Inflammatory macrophage (primary cell): ENCODE measurements around the gene SPIRE1.

ENCODE experiments used
- DNase-seq, 2 donors: peaks; one replicate each; pipeline ENCODE4 v3.0.0-alpha.2; 2020 to 2022
- total RNA-seq, 18 experiments: gene quantifications; one replicate each; lab custom pipeline; 2026; ENCODE audit warnings: mixed read lengths in 6 of 18, inconsistent platforms in 2 of 18; lab: John Stamatoyannopoulos, UW

The SPIRE1 gene
- 24.9 to 136 (median 91.8) reads per million in 18 experiments for total RNA-seq

DNA sequence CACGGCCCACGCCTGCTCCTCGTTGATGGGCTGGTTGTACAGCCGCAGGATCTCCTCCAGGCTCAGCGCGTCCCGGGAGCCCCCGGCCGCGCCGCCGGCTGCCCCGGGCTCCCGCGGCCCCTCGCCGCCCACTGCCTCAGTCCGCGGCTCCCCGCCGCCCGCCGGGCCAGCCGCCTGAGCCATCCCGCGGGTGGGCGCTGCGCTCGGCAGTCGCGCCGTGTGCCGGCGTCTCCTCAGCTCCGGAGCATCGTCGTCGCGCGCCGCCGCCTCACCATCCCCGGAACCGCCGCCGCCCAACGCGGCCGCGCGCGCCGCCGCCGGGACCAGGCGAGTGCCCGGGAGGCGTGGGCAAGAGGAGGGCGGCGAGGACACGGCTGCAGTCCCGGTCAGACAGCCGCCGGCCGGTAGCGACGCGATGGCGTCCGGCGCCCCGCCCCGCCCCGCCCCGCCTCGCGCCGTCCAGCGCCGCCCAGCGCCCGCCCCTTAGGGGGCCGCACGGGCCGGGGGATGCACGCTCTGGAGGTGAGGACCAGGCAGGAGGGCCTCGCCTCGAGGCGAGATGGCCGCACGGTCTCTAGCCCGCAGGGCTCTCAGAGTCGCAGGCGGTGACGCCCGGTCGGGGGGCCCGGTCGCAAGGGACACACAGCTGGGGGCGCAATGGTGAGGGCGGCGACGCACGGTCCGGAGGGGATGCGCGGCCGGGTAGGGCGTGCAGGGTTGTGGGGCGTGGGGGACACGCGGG, at the start of gene SPIRE1:
Gene SPIRE1, minus strand, starts transcription at position 424 of the 742 bp plus-strand sequence. Its CDS starts 241 bp downstream, at position 183.
- peak; percentile 61 to 79 for DNase-seq

GRCh38 chr18:12703664-12704063, 45.8 kb upstream of the SPIRE1 start:
- peak in 1 of 2 donors; percentile 11 for DNase-seq

GRCh38 chr18:12703096-12703567, 45.2 kb upstream of the SPIRE1 start:
- DNase-seq: no peak

DNA sequence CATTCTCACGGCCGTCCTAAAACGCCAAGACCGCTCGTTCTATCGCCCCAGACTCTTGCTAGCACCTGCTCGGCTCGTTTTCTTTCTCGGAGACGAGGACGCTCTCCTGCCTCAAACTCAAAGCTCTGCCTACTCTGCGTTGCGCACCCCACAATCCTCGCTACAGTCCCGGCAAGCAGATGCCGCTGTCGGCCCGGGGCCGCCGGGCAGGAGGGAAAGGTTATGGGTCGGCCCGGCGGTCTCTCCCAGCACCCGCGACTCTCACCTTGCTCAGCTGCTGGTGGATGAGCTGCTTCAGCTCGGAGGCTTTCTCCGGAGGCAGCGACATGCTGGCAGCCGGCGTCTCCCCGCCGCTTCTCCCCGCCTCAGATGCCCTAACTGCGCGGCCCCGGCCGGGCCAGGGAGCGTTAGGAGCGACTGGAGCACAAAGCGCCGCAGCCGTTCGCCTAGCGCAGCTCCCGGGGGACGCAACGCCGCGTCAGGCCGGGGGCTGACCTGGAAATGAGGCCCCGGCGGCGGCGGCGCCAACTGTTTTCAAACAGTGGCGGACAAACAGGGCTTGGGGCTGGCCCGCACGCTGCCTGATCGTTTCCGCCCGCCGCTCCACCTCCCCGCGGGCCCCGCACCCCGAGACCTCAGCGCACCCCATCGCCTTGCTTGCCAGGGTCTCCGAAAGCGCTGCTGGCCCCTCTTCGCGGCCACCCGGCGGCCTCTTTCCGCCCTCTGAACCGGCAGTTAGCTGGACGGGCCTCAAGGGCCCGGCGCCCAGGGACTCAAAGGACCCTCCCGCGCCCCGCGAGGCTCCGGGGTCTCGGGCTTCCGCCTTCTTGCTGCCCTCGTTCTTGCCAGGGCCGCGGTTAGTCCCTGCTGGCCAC, 44.6 kb upstream of the SPIRE1 start, which contains the start of the genes CEP76 and PSMG2:
Gene CEP76, minus strand, starts transcription at position 503 of the 875 bp plus-strand sequence. Its CDS starts 175 bp downstream, at position 328.
Gene PSMG2, plus strand, starts transcription at position 822 of the 875 bp plus-strand sequence. CDS start 66 bp downstream, outside the sequence.
- peak; percentile 90 to 95 for DNase-seq

DNA sequence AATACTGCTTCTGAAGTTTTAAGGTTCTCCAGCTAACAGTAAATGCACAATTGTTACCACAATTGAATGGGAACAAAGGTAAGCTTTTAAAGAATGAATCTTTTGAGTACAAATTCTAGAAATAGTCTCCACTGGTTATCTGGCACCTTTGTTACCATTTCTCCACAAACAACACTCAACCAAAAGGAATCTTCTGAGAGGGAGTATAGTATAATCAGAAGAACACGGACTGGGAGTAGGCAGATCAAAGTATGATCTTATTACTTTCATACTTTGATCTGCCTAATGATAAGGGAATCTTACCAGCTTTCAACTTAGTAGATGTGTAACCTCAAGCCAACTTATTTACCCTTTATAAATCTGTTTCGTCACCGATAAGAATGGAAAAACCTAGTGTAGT, 43.3 kb upstream of the SPIRE1 start:
- no peak for DNase-seq

GRCh38 chr18:12699747-12700146, 41.8 kb upstream of the SPIRE1 start:
- no peak for DNase-seq

DNA sequence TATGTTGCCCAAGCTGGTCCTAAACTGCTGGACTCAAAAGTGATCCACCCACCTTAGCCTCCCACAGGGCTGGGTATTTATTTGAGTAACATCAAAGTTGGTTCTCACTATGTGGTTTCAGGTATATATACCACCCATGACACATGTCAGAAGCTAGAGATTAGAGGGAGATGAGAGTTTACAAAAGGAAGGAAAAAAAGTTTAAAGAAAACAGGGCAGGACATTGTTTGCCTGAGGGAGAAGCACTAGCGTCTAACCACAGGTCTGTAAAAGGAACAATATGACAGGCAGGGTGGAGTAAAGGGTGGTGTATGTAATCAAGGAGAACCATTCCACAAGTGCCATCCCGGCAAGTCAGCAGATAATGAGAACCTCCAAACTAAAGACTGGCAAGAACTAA, 36.1 kb upstream of the SPIRE1 start:
- no peak for DNase-seq

DNA sequence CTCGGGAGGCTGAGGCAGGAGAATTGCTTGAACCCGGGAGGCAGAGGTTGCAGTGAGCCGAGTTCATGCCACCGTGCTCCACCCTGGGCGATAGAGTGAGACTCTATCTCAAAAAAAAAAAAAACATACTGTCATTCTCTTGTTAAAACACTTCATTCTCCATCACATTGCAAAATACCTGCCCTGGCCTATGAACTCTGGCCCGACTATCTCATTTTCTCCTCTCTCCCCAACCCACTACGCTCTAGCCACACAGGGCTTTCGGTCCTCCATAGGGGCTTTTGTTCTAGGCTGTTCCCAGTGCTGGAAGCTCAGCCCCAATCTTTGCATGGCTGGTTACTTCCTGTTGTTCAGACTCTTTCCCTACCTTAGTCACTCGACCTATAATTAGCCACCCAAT, 34.3 kb upstream of the SPIRE1 start:
- no peak for DNase-seq

GRCh38 chr18:12689256-12689850, 31.4 kb upstream of the SPIRE1 start:
- peak in 1 of 2 donors; percentile 42 for DNase-seq

DNA sequence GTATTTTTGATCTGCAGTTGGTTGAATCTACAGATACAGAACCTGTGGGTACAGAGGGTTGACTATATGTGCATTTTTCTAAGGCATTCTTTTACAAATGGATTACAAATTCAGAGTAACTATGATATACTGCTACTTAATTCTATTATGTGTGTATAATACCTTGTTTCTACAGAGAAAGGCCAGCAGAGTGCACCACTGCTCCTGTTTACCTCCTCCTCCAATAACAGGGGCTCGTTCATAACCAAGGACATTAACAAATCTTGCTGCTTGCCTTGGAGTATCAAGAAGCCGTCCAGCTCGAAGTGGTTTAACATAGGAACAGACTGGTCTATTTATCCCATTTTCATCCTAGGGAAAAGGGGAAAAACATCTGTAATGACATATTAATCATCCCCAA, 28.2 kb upstream of the SPIRE1 start:
- DNase-seq: peak in 1 of 2 donors; percentile 29

DNA sequence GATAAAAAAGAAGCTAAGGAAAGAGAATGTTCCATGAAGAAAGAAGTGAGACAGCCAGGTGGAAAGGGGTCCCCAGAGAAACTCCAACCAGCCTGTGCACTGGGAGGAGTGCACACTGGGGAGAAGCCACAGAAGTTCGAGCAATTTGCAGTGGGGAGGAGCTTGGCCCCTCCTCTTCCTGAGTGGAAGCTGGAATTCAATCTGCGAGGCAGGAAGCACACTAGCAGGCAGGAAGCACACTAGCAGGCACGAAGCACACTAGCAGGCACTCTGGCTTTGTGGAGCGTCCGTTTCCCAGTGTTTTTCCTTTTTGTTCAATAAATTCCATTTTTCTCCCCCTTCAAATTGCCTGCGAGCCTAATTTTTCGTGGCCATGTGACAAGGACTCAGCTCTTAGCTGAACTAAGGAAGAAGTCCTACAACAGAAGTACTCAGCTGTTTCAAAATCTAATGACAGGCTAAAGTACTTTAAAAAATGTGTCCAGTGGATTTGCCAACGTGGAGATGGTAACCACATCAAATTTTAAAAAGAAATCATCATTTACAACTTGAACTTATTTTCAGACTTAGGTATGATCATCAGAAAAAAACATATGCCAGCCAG, 21.4 kb upstream of the SPIRE1 start:
- DNase-seq: peak; percentile 39 to 67

DNA sequence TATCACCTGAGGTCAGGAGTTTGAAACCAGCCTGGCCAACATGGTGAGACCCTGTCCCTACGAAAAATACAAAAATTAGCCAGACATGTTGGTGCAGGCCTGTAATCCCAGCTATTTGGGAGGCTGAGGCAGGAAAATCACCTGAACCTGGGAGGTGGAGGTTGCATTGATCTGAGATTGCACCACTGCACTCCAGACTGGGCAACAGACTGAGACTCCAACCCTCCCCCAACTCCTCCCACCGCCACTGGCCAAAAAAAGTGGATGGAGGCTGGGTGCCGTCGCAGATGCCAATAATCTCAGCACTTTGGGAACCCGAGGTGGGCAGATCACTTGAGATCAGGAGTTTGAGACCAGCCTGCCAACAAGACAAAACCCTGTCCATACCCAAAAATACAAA, 10.1 kb upstream of the SPIRE1 start:
- no peak for DNase-seq

DNA sequence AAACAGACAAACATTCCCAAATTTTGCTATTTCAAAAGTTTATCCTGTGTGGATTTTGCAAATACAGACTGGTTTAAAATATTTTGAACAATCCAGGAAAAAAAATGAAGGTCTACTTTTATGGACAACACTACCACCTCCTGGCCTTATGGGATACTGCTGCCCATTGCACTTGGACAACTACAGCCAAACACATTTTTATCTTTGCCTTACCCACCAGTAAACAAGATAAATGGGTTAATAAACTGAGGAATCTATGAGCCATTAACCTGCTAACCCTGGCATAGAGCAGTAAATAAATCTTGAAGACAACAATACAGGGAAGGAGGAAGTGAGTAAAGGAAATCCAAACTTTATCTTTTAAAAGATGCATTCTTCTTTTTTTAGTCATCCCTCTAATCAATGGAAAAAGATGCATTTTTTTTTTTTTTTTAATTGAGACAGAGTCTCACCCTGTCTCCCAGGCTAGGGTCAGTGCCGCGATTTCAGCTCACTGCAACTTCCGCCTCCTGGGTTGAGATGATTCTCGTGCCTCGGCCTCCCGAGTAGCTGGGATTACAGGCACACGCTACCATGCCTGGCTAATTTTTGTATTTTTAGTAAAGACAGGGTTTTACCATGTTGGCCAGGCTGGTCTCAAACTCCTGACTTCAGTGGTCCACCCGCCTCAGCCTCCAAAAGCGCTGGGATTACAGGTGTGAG, 2.1 kb upstream of the SPIRE1 start:
- peak; percentile 60 to 75 for DNase-seq

DNA sequence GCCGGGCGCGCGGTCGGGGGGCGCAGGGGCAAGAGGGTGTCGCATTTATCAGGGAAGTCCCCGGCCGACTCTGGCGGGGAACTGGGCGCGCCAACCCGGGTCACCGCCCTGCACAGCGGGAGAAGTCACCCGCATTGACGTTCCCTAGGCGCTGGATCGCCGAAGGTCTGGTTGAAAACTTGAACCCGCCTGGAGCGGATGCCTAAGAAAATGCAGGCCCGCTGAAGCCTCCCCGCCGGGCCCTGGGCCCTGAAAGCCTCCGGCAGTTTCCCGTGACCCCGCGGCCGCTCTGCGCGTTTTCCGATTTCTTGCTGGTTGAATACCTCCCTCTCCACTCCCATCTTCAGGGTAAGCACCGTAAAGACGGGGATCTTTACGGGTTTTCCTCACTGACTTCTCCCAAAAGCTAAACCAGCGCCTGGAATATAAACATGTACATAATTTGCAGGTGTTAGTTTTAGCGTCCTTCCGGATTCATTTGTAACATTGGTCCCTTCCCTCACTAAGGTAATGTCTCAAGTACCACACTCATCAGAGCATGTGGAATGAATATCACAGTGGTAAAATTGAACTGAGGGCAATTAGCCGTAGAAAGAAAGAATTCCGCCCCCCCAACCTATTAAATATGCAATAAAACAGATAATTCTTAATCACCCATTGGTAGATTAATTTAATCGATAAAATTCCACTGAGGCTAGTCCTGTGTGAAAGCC, 675 bp upstream of the SPIRE1 start:
- peak; percentile 37 to 61 for DNase-seq

GRCh38 chr18:12656938-12657683, 796 bp downstream of the SPIRE1 start:
- peak; percentile 20 to 45 for DNase-seq

DNA sequence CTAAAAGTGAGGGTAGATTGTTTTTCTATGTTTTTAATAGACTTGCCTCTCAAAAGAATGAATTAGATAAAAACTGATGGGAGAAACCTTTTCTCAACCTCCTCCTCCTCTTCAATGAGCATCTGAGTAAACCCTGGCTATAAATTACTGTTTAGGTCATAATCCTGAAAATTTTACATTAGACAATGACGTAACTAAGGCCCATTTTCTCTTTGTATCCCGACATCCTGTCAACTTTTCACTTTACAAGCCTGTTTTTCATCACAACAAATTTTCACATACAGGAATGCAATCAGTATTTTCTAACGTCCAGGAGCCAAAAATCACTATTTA, 1.3 kb downstream of the SPIRE1 start:
- no peak for DNase-seq

DNA sequence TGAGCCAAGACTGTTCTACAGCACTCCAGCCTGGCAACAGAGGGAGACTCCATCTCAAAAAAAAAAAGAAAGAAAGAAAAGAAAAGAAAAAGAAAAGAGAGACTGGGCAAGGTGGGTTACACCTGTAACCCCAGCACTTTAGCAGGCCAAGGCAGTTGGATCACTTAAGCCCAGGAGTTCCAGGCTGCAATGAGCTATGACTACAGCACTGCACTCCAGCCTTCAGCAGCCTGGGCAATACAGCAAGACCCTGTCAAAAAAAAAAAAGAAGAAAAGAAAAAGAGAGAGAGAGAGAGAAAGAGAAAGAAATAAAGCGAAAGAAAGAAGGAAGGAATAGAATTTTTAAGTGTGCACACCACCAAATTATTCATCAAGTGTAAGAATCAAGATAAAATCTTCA, 2.9 kb downstream of the SPIRE1 start:
- DNase-seq: no peak

DNA sequence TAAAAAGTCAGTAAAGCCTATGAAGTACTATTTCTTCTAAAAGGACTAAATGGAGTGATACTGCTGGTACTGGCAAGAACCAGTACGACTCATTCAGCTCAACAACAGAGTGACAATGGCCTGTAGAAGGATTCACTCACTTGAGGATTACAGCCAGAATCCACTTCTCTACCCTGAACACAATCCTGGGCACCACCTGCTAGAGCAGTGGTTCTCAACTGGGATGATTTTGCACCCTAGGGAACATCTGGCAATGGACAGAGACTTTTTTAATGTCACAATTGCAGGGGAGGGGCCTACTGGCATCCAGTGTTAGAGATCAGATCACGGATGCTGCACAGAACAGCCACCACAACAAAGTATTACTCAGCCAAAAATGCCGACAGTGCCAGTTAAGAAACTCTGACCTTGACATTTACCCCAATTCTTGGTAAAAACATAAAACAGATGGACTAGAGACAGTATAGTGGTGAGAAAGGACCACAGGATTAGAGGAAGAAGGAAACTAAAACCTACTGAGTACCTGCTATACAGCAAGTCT, 5.0 kb downstream of the SPIRE1 start:
- DNase-seq: peak; percentile 32 to 40

- DNase-seq: no peak
These were observed 6.3 kb downstream of the SPIRE1 start for GRCh38 chr18:12651651-12652050.

DNA sequence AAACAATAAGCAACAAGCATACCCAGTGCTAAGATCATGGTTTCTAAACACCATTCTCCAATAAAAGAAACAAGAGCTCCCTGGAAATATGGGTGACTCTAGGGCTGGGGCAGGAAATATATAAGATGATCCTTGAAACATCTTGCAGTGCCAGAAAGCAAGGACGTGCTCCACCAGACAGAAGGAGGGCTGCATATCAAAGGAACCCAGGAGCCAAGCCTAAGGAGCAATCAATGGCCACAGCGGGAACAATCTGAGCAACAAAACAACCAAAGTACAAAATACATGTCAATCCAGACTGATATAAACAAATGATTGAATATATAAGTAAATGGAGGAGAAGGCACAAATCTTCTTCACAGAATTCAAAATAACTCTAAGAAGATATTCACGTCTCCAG, 10.1 kb downstream of the SPIRE1 start:
- DNase-seq: no peak
